Fibroblast of skin of left quadriceps (primary cell): Measurements from ENCODE around the gene OGFRL1.

Source experiments
- DNase-seq, 2 experiments: peaks; one replicate each; pipeline ENCODE4 v3.0.0-alpha.2; 2013; ENCODE audit warnings: low read depth in 2 of 2

Gene OGFRL1

DNA sequence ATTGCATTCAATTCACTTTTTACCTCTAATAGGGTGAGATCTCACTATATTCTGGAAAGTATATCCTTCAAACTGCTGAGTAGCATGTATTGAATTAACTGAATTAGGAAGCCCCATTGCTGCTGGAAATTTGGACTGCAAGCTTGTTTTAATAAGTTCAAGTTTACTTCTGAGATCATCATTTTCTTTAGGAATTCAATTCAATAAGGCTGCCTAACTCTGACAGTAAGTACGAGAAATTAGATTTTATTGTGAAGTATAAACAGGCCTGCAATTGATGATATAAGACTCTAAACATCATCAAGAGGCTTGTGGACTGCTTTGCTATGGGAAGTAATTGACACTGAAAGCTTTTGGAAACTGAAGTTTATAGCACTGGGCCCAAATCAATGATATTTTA lies 44.4 kb downstream of the OGFRL1 start:
- no peak for DNase-seq

DNA sequence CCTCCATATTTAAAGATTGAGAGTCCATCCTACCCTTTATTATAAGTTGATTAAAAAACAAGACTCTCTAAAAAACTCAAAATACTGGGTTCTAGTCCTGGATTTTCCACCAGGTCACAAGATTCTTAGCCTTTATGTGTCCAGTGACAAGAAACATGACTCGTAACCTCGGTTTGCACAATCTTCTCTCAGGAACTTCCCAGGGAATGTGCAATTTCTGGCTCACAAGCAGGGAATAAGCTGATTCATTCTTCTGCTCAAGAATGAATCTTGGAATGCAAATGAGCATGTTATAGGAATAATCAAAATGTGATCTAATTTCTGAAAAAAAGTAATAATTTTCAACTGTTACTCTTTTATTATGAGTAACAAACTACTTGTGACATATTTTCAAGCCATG lies 45.1 kb downstream of the OGFRL1 start:
- peak; percentile 71 to 75 for DNase-seq

DNA sequence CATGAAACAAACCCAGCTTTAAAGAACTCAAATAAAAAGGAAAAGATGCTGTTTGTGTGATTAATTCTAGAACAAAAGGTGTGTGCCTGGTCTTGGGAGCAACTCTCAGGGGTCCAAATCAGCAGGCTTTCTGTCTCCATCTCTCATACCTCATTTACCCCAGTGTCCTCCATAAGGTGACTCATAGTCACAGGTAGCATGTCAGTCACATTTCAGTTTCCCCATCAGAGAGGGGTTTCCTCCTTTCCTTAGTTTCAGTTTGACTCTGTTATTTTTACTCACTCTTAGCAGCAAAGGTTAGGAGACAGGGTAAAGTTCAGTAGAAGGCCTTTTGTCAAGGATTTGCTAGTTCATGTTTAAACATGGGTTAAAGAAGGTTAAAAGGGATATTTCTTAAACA lies 46.2 kb downstream of the OGFRL1 start:
- DNase-seq, result no peak

DNA sequence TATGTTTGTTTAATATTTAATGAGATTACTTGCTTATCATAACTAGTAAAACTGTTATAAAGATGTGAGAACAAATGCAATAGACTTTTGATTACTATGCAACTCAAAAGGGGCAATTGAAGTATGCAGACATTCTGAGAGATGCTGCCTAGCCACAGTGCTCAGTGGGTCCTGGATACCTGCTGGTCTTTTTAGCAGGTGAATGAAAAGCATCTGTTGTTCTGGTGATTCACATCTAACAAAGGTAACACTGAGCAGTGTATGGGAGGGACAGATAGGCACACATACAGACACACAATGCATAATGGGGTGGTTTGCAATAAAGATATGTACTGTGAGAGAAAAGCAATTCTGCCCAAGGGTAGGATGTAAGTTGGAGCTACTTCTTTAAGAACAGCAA lies 46.9 kb downstream of the OGFRL1 start:
- DNase-seq, result no peak

- no peak for DNase-seq
Observed at GRCh38 chr6:71336901-71337300, 48.3 kb downstream of the OGFRL1 start.

DNA sequence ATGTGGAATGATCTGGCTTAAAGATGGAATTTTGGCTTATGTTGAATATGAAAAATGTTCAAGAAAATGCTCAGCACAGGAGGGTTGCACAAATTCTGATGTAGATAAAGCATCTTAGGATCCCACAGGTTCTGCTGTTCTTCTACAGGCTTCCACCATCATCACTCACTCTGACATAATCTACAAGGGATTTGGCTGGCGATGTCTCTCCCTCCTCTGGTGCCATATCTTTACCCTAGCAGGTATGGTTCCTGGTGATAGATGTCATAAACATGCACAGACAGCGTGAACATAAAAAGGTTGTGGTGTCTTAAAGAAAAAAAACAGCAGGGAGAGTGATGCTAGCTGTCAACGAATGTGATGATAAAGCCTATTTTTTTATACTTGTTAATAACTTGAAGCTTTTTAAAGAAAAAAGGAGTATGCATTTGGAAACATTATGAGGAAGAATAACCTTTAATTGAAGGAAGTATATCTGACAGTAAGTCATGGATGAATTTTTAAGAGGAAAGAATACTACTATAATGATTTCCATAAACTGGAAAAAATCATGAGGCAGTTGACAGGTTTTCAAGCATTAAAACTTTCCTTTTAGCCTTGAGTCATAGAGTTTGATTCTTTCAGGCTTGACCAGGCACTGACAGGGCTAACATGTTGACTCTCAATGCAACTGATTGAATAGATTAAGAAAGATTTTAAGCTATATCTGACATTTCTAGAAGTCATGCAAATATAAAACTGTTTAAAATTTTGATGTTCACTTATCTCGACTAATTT lies 50.1 kb downstream of the OGFRL1 start:
- no peak for DNase-seq

GRCh38 chr6:71342772-71343171 lies 54.2 kb downstream of the OGFRL1 start:
- no peak for DNase-seq

DNA sequence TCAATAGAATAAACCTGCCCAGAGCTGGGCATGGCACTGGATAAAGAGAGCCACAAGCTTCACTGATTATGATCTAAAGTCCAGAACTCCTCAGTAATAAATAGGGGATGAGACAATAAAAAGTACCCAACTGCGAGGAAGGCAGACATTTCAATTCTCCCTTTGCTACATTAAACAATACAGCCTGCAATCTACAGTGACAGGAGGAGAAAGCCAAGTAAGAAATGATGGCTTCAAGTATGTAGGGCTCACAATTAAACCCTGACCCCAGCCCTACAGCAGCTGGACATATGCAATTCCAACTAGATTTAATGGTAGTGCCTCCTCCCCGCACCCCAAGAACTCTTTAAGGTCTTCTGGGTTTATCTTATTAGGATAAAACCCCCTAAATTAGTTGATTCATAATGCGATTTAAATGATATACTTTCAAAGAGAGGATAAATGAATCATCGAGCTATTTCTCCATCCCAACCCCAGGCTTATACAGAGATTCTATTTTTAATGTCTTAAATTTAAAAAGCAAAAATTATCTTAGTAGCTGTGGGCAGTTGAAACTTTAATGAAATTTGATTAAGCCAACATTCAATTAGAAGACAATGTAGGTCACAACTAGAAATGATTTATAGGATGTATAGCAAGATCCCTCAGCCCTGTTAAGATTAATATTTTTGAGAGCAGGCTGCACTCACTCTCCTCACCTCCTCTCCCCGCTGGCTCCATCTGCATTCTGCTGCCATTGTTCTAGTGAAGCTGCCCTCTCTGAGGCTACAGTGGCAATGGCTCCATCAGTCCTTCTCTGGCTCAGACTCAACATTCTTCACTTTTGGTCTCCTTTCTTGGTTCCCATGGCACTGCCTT lies 57.1 kb downstream of the OGFRL1 start:
- no peak for DNase-seq

GRCh38 chr6:71346334-71346694 lies 57.7 kb downstream of the OGFRL1 start:
- DNase-seq, result no peak

DNA sequence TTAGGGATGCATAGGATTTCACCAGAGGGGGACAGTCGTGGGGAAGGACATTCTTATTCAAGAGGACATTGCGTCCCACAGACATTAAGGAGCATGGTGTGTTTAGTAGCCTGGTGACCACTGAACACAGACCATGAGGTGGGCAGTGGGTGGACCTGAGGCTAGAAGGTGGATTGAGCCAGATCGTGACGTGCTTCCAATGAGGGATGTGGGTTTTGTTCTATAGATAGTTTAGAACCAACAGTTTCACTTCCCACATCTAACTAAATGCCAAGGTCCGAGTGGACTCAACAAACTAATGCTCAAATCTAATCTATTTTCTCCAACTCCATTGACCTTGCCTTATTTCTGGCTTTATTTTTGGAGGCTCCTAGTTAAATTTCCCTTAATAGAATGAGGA lies 58.5 kb downstream of the OGFRL1 start:
- no peak for DNase-seq

- DNase-seq, result no peak
Observed at GRCh38 chr6:71349395-71349794, 60.8 kb downstream of the OGFRL1 start.

- DNase-seq, result peak in 1 of 2 experiments; percentile 29
Observed at GRCh38 chr6:71349976-71350615, 61.5 kb downstream of the OGFRL1 start.

DNA sequence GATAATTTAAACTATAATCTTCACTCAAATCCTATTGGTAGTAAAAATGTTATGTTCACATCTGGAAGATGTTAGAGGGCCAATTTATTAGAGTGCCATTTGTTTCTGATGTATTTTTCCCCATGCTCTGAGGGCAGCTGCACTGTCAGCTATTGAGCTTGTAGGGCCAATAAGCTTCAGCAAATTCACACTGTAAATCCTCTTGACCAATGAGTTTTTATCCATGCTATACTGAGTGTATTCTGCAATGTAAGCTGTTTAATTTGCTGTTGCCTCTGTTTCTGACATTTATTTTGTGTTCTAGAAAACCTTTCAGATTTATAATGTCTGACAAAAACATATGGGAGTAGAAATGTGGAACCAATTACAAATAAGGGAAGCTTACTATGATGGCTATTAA lies 62.6 kb downstream of the OGFRL1 start:
- DNase-seq, result no peak
